Lower leg skin (tissue), 3 donors: Measurements from ENCODE around the gene CFAP157.

Experiments
- CTCF ChIP-seq, 3 donors: fragments of 450-650 bp; IDR thresholded peaks; one replicate each; pipeline ENCODE4 v1.5.1; 2016; ENCODE audit warnings: antibody characterized with exemption in 3 of 3, mild to moderate bottlenecking in 3 of 3, moderate library complexity in 2 of 3
- POLR2A ChIP-seq, 2 donors: fragments of 450-650 bp; IDR thresholded peaks; one replicate each; pipeline ENCODE4 v1.6.1; 2016 to 2017; ENCODE audit warnings: antibody characterized with exemption in 2 of 2, mild to moderate bottlenecking in 1 of 2, moderate library complexity in 1 of 2

GRCh38 chr9:127689329-127690000, 17.3 kb upstream of the CFAP157 start:
- TF ChIP-seq POLR2A (IDR thresholded peaks at IDR 0.05) = no peak
- TF ChIP-seq CTCF (IDR thresholded peaks at IDR 0.05) = no peak
